Stimulated activated naive CD8-positive, alpha-beta T cell treated with anti-CD3 and anti-CD28 coated beads, Interleukin-15, Interleukin-2, amounts not matched to agents 100 U/mL and 50 U/mL, for 24 hours (primary cell): ENCODE measurements around the gene SCYL1.

Source experiments
- ATAC-seq: fragments of 150-1000 bp; cut with Tn5 transposase; one replicate; pipeline ENCODE4 v1.10.0; 2021
- DNase-seq: peaks from one replicate; pipeline ENCODE4 v3.0.0; 2021

The SCYL1 gene

GRCh38 chr11:65524741-65525545, at the start of gene SCYL1:
TSS of gene SCYL1 (plus strand) at chr11:65525083. CDS start at chr11:65525154, 71 bp downstream.
- DNase-seq (peak; percentile 86), ATAC-seq (peak; percentile 85)

GRCh38 chr11:65476632-65477148, 48.2 kb upstream of the SCYL1 start:
- DNase-seq (no peak), ATAC-seq (no peak)

- peak; percentile 87 for ATAC-seq
These were observed 47.5 kb upstream of the SCYL1 start for GRCh38 chr11:65477149-65477965.

GRCh38 chr11:65478388-65479183, 46.3 kb upstream of the SCYL1 start:
- no peak for DNase-seq

More at GRCh38 chr11:65477149-65477965, 47.5 kb upstream of the SCYL1 start:
- peak; percentile 97 for DNase-seq

GRCh38 chr11:65479184-65480145, 45.4 kb upstream of the SCYL1 start:
- ATAC-seq = no peak
- DNase-seq = no peak

More at GRCh38 chr11:65478388-65479183, 46.3 kb upstream of the SCYL1 start:
- ATAC-seq = no peak

GRCh38 chr11:65482306-65482850, 42.5 kb upstream of the SCYL1 start:
- no peak for ATAC-seq
- no peak for DNase-seq

- ATAC-seq (no peak), DNase-seq (no peak)
These were observed 39.0 kb upstream of the SCYL1 start for GRCh38 chr11:65485920-65486219.

GRCh38 chr11:65486570-65487466, 38.1 kb upstream of the SCYL1 start:
- no peak for ATAC-seq

GRCh38 chr11:65487467-65488272, 37.2 kb upstream of the SCYL1 start:
- ATAC-seq = peak; percentile 62
- peak; percentile 64 for DNase-seq

More at GRCh38 chr11:65486570-65487466, 38.1 kb upstream of the SCYL1 start:
- DNase-seq = no peak

- no peak for ATAC-seq
- peak; percentile 45 for DNase-seq
These were observed 36.4 kb upstream of the SCYL1 start for GRCh38 chr11:65488273-65489034.

GRCh38 chr11:65489035-65489705, 35.7 kb upstream of the SCYL1 start:
- no peak for DNase-seq

GRCh38 chr11:65489706-65490320, 35.1 kb upstream of the SCYL1 start:
- ATAC-seq (no peak), DNase-seq (no peak)

More at GRCh38 chr11:65489035-65489705, 35.7 kb upstream of the SCYL1 start:
- ATAC-seq = no peak

GRCh38 chr11:65491163-65491465, 33.8 kb upstream of the SCYL1 start:
- ATAC-seq (no peak), DNase-seq (no peak)

GRCh38 chr11:65491614-65492386, 33.1 kb upstream of the SCYL1 start:
- DNase-seq (peak; percentile 48), ATAC-seq (peak; percentile 8)

- no peak for ATAC-seq
- no peak for DNase-seq
These were observed 32.6 kb upstream of the SCYL1 start for GRCh38 chr11:65492387-65492636.

- peak; percentile 45 for ATAC-seq
- DNase-seq = peak; percentile 50
These were observed 32.1 kb upstream of the SCYL1 start for GRCh38 chr11:65492637-65493366.
